NCI-H2029 (cell line): ENCODE measurements around the gene TOX4.
"Not testable (repeated sequence)": the region's sequence is repeated elsewhere in the genome, so short reads cannot be mapped to it uniquely, and the experiment has no call there.

Experiments
- DNase-seq: peaks from one replicate; lab custom pipeline; 2025; lab: John Stamatoyannopoulos, UW

The TOX4 gene

DNA sequence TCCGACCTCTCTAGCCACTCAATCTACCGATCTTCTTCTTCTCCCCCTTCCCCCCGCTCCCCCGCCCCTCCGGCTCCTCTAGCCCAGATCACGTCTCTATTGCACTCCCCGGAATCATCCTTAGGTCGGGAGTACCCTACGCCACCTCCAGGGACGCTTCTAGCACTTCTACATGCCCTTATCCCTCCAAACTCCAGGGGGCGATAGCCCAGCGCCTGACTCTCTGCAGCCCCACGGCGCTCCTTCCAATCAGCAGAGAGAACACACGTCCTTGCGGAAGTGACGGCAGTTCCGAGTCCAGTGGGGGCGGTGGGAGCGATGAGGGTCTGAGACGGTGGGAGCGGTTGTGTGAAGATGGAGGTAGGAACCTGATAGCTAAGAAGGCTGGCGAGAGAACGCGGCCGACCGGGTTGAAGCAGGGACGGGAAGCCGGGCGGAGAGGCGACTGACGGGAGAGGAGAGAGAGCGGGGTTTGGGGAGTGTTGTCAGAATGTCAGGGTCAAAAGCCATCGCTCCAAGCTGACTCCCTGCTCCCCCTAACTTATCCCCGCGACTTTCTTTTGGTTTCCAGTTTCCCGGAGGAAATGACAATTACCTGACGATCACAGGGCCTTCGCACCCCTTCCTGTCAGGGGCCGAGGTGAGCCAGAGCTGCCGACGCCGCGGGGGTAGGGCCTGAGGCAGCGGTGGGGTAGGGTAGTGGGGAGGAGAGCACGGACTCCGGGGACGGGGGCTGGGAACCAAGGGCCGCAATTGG, at the start of gene TOX4, which contains the start of gene RAB2B:
TOX4 (plus strand) TSS at position 271 of the 757 bp plus-strand sequence; CDS start at position 355, 84 bp downstream.
RAB2B (minus strand) TSS at position 35 of the 757 bp plus-strand sequence. CDS start 87 bp downstream, outside the sequence.
- peak; percentile 98 for DNase-seq

DNA sequence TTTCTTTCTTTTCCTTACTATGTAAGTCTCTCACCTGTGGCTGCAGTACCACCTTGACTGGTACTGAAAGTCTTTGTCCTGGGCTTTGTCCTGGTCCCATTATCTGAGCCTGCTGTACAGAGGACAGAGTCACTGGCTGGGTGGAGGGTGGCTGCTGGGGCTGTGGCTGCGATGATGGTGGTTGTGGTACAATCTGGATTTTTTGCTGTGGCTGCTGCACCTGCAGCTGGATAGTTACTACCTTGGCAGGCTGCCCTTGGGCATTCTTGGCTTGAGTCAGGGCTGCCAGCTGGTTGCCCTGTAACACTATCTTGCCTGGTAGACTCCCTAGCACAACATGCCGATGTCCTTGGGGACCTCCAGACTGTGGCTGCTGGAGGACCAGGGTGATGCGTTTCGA, 48.1 kb upstream of the TOX4 start:
- peak; percentile 80 for DNase-seq

DNA sequence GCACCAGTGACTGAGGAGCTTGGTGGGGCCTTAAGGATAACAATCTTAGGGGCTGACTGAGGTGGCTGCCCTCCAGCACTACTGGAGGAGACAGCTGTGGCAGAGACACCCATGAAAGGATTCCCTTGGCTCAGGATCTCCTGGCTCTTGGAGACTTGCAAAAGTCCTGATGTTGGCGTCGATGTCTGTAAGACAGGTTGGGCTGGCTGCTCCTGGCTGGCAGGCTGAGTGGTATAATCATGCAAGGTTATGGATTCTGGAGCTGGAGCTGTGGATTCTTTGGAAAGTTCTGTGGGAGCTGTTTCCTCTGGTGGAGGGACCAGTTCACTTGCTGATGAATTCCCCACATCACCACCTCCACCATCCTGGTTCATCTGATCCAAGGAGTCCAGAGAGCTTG, 45.9 kb upstream of the TOX4 start:
- no peak for DNase-seq

DNA sequence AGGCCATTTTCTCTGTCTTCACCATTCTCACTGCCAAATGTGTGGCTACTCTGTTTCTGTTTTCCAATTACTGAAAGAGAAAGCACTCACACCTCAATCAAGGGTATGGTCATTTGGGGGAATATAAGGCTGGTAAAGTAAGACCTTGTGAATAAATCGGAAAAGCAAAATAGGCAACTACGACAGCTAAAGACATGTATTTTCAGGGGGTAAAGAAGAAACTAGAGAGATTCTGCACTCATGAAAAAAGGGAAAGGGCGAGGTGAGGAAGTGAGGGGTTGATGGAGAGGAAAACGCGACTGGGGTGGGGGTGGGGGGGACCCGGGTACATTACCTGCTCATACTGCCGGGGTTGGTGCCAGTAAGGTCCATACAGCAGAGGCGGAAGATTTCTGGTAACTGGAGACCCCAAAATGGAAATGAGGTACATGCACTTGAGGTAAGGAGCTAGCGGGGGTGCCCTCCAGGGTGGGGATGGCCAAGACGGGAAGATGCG, 40.4 kb upstream of the TOX4 start:
- DNase-seq: no peak

DNA sequence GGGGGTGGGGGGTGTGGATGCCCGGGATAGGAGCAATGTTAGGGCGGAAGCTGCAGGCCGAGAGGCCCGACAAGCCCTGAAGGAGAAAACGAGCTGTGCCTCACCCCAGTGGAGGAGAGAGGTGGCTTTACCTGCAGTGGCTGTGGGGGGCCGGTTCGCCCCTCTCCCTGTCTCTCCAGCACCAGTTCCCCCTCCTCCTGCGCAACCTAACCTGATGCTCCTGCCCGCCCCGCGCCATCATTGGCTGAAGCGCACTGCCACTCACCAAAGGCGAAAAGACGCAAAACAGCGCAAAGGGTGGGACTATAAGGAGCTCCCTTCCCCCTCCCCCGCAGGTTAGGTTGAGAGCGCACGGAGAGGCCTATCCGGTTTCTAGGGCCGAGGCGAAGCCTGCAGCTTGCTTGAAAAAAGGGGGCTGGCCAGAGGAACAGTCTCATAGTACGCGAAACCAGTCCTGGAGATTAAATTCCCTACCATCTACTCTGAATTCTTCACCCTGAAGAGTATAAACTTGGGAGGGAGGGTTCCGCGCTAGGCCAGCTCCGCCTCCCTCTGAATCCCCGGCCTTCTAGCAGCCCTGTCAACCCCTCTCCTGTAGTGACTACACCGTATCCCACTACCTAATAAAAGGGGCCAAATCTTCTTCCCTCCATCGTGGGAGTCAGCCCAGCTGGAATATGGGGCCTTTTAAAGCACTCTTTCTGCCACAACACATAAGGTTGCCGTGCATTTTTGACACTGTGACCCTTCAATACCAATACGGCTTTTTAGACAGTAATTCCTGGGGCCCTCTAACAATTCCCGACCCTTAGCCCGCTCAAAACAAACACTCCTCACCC, 39.7 kb upstream of the TOX4 start:
- peak; percentile 97 for DNase-seq

DNA sequence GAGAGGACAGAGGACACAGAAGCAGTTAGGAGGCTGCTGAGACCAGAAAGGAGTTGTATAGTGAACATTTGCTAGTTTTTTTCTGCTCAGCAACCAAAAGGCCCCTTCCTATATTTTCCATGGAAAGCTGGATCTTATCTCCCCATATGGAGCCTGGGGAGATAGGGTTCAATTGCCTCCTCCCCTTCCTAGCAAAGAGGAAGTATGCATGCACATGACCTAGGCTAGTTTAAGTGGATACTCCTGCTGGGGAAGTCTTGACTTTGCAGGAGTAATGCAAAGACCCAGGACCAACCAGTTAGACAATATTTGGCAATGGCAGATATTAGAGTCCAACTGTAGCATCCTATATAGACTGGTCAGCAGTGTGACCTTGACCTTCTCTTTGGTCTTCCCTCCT, 36.1 kb upstream of the TOX4 start:
- DNase-seq: no peak

DNA sequence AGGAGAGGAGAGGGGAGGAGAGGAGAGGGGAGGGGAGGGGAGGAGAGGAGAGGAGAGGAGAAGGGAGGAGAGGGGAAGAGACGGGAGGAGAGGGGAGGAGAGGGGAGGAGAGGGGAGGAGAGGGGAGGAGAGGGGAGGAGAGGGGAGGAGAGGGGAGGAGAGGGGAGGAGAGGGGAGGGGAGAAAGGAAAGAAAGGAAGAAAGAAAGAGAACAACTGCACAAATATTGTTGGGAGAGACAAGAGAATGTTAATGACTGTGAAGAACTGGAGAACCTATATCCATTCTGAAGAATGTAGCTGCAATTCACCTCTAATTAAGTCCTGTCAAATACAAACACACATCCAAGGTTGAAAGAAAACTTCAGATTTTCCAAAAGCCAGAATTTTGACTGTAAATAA, 34.3 kb upstream of the TOX4 start:
- DNase-seq: not testable (repeated sequence)

DNA sequence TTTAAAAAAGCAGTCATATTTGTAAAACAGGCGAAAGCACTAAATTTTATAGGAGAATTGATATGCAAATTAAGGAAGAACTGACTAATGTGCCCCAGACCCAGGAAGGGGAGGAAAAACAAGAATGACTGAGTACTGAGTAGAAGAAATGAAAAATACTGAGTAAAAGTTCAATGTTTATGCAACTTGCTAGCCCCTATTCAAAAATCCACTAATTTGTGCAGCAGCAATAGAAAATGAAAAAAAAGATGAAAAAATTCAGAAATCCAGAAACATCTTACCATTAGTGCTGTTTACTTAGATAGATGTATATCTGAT, 27.1 kb upstream of the TOX4 start:
- DNase-seq: no peak

DNA sequence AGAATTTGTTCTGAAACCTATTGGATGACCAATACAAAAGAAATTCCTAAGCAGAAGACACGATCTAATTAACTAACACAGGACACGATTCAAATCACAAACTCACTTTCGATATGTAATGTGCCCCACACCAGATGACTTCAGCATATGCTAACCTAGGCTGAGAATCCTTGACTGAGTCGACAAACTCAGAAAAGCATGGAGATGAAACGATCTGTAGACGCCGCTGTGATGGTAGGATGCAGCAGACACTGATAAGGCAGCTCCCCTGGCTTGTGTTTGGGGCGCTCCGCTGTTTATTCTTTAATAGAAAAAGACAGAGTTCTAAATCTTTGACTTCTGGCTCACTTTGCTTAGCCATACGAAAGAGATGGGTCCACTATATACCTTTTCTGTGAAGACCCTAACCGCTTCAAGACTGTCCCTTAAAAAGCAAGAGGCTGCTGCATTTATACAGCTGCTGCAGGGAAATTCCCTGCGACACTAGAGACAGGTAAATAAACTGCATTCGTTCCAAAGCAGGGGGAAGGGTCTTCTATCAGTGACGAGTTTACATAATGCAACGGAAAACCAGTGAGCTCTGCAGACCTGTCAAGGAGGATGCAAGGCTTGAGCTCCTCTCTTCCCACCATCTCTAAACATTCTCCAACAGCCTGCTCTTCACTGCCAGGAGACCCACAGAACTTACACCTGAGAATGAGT, 22.0 kb upstream of the TOX4 start:
- DNase-seq: no peak

DNA sequence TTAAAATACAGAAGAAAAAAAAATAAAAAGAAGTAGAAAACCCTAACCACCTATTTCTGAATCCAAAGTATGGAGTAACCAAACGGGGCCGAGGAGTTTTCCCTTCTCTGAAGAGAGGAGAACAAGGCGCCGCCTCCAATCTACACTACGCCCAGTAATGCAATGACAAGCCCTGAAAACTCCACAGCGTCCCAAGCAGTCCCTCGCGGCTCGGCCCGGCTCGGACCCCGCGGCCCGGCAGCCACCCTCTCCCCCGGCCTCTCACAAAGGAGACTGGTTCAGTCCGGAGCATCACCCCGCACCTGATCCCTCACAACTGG, 21.4 kb upstream of the TOX4 start:
- no peak for DNase-seq

DNA sequence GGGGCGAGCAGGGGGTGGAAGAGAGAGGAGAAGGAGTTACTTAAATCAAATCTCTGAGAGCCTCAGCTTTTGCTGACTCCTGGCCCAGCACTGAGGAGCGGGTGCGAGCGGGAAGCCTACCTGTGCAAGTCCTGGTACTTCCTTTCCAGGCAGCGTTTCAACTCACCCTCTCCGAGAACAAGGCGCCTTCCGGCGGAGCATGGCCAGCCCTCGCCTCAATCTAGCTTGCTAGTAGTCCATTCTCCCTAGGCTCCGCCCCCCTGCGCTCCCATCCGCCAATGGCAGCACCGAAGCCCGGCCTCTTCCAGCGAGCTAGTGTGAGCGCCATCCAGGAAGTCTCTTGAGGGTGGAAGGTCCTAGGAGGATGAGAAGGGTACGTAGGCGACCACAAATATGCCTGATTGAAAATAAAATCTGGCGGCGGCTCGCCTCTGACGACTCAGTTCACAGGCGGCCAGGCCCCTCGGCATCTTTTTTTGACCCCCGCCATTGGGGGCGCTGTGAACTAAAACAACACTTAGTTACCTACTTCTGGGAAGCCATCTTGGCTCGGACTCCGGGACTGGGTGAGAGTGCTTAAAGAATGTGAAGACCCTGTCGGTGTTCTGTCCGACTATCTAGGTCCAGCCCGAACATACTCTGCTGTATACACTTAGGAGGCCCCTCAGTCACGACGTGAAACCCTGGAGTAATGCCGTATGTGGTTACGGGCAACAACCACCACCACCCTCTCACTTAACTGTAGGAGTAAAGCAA, 20.9 kb upstream of the TOX4 start, which contains the start of gene CHD8:
CHD8 (minus strand) TSS at position 212 of the 756 bp plus-strand sequence. CDS start 24,480 bp downstream, outside the sequence.
- DNase-seq: peak; percentile 99

DNA sequence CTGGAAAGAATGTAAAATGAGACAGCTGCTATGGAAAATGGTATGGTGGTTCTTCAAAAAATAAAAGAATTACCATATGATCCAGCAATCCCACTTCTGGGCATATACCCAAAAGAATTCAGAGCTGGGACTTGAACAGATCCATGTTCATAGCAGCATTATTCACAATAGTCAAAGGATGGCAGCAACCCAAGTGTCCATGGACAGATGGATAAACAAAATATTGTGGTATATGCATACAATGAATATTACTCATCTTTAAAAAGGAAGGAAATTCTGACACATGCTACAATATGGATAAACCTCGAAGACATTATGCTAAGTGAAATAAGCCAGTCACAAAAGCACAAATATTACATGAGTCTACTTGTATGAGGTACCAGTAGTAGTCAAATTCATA, 9.4 kb upstream of the TOX4 start:
- DNase-seq: no peak

DNA sequence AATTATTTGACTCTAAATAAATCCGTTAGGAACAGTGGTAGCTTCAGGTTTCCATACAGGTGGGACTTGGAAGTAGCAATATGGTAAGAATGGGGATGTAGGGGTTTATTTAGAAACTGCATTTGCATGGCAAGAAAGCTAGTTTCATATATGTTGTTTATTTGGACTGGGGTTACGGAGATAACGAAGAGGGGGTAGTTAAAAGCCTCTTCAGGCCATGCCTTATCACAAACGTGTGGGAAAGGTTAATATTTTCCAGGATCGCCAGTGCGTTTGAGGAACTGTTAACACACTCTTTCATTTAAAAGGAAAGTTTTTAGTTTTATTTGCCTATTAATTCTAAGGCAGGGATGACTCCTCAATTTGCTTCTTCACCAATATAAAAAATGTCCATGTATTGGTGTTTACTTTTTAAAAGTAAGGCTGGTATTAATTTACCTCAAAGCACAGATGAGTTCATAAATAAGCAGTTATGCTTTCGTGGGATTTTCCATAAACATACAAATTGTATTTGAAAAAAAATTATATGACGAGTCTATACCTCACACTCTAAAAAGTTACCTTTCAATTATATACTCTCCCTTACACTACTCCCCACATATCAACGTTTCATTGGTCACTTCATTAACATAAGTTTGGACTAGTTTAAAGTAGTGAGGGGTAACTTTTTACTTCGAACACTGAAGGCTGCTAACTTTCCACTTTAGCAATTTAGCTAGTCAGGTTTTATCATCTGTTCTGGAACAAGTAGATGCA, 1.1 kb upstream of the TOX4 start:
- no peak for DNase-seq

DNA sequence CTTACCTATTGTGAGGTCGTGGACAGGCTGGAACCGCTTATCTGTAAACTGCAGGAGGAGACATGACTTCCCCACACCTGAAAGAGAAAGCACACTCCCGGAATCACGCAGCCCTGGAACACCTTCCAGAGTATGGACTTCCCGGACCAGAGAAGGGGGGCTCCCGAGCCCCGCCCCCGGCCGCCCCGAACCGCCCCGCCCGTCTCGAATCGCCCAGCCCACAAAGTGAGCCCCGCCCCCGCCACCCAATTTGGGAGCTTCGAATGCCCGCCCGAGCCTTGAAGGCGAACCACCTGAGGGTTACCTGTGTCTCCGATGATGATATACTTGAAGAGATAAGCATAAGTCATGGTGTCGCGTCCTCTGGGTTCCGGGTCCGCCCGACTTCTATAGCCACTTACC, 471 bp upstream of the TOX4 start:
- no peak for DNase-seq

DNA sequence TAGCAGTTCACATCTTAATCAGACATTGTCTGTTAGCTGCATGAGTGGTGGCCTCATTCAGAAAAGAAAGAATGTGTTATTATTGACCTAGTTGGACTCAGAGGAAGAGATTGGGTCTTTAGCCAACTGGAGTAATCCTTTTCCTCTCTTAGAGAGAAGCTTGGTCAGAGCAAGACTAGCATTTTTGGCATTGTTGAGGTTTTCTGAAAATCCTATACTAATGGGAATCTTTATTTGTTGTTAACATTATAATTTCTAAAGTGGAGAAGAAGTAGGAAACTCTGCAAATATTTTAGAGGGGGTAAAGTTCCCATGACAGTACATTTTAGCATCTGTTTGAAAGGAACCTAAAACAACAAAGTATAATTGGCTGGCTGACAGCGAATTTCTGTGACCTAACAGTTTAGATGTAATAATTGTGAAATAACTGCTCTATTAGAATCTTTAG, 9.7 kb downstream of the TOX4 start:
- DNase-seq: no peak

DNA sequence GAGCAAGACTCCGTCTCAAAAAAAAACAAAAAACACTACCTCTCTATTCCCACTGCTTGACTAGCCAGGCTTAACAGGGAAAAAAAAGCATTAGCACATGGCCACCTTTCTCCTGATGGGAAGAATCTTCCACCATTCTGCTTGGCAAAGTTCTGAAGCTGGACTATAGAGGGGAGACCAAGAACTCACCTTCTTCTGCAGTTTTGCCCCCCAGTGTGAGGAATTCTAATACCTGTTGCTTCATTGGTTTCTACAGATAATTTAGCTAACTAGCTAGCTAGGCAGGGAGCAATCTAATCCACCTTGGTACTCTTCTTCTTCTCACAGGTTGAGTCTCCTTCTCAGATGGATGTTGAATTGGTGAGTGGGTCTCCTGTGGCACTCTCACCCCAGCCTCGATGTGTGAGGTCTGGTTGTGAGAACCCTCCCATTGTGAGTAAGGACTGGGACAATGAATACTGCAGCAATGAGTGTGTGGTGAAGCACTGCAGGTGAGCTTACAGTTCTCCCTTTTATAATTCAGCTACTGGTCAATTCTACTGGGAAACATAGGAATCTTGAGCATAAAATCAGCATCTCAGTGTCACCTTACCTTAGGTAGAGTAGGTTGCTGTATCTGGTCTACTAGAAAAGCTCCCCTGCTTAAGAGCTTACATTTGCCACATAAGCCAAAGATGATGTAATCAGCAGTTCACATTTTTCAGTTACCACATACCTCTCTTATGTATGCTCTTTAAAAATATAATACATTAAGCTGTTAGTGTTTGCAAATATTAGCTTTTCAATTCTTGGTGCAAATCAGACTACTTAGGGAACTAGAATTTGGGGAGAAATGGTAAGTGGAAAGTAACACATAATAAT, 18.1 kb downstream of the TOX4 start:
- no peak for DNase-seq

DNA sequence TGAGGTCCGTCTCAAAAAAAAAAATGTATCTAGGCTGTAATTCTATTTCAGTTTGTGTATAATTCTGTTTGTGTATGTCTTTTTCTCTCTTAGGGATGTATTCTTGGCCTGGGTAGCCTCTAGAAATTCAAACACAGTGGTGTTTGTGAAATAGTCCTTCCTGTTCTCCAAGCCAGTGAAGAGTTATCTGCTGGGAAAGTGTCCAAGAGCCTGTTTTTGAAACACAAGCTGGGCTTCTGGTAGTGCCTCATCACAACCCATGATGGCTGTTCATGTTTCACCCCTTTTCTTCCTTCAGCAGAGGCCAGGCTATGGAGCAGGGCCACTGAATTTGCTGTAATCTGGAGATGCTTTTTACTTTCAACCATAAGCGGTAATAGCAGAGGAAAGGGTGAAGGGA, 19.5 kb downstream of the TOX4 start:
- DNase-seq: no peak

DNA sequence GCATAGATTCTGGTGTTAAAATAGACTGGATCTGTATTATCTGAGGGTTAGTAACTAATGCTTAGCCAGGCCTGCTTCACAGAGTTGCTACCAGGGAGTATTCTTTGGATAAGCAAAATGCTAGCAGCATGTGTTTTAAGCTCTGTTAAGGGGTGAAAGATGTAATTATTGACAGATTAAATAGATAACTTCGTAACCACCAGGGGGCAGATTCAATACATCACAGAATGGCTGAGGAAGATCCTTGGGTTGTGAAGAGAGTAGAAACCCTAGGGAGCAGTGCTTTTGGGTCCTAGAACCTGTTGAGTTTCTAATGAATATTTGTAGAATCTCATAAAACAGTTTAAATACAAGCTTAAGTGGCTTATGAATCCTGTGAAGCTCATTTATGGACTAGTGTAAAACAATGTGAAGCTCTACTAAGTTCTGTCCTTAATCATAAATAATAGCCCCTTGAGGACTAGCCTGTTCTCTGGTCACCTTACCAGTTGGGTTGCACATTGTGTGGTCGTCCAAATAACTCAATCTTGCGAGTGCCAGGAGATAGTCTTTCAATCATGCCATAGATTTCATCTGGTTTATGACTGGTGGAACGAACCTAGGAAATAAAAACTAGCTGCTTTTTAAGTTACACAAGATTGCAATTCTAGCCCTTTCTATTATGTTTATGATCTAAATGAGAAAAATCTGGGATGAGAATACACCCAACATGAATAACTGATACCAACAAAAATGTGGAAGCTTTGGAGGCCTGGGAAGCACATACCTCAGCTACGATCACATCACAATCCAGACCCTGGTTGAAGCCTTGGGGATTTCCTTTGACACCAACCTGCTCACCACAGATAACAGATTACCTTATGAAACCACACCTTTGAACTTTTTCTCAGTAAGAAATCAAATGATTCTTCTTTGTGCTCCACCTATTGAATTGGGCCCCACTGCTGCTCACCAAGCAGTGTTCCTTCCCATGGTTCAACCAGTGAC, 21.8 kb downstream of the TOX4 start:
- peak; percentile 50 for DNase-seq

DNA sequence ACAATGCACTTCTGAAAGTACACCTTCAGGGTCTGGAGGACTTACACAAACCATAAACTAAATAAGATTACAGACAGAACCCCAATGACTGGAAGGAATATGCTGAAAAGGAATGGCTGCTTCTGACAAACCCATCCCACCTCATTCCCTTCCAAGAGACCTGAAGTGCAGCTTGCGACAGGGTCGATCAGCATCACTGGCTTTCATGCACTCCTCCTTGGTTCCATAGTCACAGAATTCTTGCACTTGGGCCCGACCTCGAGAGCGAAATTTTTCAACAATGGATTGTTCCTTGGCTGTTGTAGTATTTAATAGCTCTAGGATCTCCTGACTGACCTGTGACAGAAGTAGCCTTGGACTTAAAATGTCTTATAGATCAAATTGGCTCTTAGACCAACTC, 24.6 kb downstream of the TOX4 start:
- DNase-seq: no peak
